LNCaP clone FGC (cell line): Measurements from ENCODE around the gene CTCFL.

ENCODE experiments used
- DNase-seq: peaks from one replicate; pipeline ENCODE4 v3.0.0-alpha.2; 2011; ENCODE audit warnings: low read depth
- H3K4me3 ChIP-seq: 2 replicates; pipeline ENCODE4 v1.5.1; 2011; ENCODE audit warnings: mild to moderate bottlenecking, low read depth, low read length, control low read depth
- TF ChIP-seq, protein P1 (sequence below): IDR thresholded peaks from 2 replicates; pipeline ENCODE4 v1.5.1; 2012; ENCODE audit warnings: mild to moderate bottlenecking; ENCODE audit not compliant: control insufficient read depth, insufficient read depth; ENCODE audit errors: extremely low read depth

CTCFL gene

DNA sequence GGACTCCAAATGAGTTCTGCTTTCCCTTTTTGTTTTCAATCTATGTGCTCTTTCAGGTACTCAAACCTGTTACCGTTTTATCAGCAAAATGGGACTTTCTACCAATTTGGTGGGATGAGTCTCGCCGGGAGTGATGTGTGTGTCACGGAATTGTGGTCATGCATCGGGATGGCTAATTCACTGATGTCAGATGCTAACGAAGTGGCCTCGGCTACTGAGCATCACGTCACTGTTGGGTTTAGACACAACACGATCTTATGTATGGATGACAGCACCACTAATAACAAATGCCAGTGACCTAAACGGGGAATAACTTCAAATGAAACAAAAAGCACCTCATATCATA, 34.3 kb upstream of the CTCFL start:
- no peak overlapping the region for H3K4me3 ChIP-seq
- no peak for DNase-seq
- TF ChIP-seq, protein P1, sequence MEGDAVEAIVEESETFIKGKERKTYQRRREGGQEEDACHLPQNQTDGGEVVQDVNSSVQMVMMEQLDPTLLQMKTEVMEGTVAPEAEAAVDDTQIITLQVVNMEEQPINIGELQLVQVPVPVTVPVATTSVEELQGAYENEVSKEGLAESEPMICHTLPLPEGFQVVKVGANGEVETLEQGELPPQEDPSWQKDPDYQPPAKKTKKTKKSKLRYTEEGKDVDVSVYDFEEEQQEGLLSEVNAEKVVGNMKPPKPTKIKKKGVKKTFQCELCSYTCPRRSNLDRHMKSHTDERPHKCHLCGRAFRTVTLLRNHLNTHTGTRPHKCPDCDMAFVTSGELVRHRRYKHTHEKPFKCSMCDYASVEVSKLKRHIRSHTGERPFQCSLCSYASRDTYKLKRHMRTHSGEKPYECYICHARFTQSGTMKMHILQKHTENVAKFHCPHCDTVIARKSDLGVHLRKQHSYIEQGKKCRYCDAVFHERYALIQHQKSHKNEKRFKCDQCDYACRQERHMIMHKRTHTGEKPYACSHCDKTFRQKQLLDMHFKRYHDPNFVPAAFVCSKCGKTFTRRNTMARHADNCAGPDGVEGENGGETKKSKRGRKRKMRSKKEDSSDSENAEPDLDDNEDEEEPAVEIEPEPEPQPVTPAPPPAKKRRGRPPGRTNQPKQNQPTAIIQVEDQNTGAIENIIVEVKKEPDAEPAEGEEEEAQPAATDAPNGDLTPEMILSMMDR = no peak

DNA sequence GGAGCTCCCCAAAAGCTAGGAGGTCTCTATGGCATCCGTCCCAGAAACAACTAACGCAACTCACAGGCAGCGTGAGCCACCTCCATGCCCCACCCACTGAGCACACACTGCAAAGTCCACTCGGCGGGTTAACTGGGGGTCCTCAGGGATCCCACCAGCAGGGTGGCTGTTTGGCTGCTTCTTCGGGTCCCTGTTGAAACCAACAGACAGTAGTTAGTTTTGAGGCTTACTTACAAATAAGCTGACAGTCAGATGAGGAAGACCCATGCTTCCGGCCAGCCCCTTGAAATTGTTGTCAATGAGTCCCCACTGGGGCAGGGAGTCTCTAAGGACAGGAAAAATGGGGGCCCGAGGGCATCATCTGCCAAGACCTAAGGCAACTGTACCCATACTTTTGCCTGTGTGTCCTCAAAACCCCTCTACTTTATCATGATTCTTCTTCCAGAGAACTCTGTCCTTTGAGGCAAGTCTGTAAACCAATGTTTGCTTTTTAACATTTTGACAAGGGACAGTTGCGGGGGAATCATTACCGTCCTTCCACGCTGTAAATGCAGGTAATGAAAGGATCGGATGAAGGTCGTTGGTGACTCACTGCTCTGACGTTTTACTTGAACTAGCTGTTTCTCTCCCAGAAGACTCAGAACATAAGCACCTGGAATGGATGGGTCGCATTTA, 33.8 kb upstream of the CTCFL start:
- H3K4me3 ChIP-seq = no peak overlapping the region
- TF ChIP-seq, protein P1 = no peak
- no peak for DNase-seq

DNA sequence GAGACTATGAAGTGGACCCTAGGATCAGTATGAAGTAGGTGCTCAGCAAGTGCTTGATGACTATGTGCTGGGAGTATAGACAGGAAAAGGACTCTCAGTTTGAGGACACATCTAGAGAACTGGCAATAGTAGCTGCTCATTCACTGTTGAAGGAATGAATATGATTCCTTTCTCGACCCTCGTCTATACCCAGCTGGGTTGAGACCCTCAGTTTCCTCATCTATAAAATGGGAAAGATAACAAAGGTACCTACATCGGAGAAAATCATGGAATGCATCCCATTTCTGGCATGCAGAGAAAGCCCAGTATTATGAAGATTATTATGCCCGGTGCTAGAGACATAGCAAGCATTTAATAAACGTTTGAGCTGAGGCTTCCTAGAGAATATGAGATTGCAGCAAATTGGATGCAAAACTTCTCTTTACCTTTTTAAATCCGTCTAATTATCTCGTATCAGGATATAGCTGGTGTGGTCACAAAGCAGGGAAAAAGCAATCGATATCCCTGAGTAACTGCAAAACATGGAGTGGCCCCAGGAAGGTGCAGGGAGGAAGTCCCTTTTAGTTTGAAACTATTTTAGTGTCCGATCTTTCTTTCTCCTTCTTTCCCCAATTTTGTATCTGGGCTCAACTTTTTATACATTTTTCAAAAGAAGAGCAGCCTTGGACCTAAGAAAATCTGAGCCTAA, 33.1 kb upstream of the CTCFL start:
- TF ChIP-seq, protein P1 = no peak
- no peak overlapping the region for H3K4me3 ChIP-seq
- DNase-seq = no peak

DNA sequence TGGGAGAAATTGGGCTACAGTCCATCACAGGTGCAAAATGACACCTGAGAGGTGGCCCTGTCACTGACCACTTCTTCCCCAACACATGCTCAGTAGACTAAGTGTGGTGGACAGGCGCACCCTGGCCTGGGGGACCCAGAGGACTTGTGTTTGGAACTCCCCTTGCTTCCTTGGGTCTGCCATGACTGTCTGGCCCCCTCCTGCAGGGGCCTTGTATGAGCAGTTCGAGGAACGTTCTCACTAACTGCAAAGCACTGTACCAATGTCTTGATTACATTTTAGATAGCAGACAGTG, 32.0 kb upstream of the CTCFL start:
- TF ChIP-seq, protein P1 = no peak
- H3K4me3 ChIP-seq = no peak overlapping the region
- no peak for DNase-seq

DNA sequence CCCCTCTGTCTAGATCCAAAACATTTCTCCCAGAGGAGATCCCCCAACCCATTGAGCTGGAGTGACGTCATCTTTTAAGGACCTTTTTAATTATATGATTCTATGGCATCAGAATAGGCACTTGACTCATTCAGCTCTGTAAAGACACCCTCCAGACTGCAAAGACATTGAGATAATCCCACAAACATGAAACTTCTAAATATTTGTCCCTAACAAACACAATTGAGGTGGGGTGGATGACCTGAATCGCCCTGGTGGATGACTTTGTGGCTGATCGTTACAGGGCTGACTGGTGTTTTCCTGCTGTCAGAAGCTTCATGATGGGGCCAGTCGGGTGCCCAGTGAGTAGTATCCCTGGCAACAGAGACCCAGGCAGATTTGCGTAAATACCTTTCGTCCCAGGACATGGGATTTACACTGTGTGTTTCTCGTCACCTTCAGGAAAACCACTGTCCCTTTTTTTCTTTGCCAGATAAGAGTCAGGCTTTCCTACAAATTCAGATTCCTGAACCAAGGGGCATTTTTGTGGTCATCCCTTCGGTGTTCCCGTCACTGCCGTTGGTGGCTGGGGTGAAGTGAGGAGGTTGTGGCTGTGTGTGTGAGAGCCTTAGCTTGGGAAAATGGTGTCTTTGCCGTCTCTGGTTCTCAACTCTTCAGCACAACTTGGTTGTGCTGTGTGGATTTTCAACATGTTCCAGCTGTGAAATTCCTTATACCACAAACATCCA, 30.7 kb upstream of the CTCFL start:
- no peak overlapping the region for H3K4me3 ChIP-seq

DNA sequence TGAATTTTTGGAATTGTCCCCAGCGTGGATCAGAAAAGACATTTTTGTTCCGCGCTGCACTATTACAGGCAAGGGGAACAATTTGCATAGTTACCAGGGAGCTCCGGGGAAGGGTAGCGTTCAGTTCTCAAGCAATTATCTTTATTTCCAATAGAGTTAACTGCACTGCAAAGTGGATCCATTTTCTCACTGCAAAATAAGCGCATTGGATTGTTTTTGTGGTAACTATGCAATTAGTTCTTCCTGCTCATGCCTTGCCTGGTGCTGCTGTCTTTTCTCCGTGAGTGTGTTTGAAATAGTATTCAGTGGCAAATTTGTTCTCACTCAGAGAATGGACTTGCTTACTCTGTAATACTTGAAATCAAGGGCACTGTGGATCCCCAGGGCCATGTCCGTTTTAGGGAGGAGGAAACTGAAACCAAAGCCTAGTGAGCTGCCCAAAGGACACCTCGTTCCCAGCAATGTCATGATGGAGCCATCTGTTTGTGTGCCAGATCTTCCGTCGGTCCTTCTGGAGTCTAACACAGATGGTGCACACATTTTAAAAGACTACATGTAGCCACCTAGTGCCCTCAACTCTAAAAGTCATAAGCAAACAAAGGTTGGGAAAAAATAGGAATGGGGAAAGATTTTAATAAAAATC, 28.6 kb upstream of the CTCFL start:
- H3K4me3 ChIP-seq = no peak overlapping the region
- TF ChIP-seq, protein P1 = no peak
- no peak for DNase-seq

More for the DNA sequence above, 30.7 kb upstream of the CTCFL start:
- no peak for DNase-seq
- TF ChIP-seq, protein P1 = no peak
